H9 (cell line): Measurements from ENCODE around the gene ZFYVE28. TPM values are rescaled to one million over a fixed set of nuclear protein-coding genes. Genes with fewer than 3 reads are reported as not detected.

Experiments used
- DNase-seq: peaks from one replicate; pipeline ENCODE4 v3.0.0-alpha.2; 2017
- H2AFZ ChIP-seq: one replicate; pipeline ENCODE4 v1.6.1; 2013; ENCODE audit warnings: mild to moderate bottlenecking, low read length, control low read depth, moderate library complexity
- H2AK5ac ChIP-seq: 2 replicates; pipeline ENCODE4 v1.6.1; 2013; ENCODE audit warnings: low read length, control low read depth, mixed read lengths; ENCODE audit not compliant: insufficient read length
- H2BK120ac ChIP-seq: one replicate; pipeline ENCODE4 v1.6.1; 2013; ENCODE audit warnings: low read depth, mild to moderate bottlenecking, low read length, control low read depth, inconsistent platforms; ENCODE audit not compliant: poor library complexity, severe bottlenecking
- H2BK12ac ChIP-seq: 2 replicates; pipeline ENCODE4 v1.6.1; 2013; ENCODE audit warnings: low read length, control low read depth, mixed read lengths, low read depth; ENCODE audit not compliant: insufficient read length
- H2BK15ac ChIP-seq: 2 replicates; pipeline ENCODE4 v1.6.1; 2013; ENCODE audit warnings: low read depth, low read length, control low read depth
- H2BK20ac ChIP-seq: one replicate; pipeline ENCODE4 v1.6.1; 2013; ENCODE audit warnings: low read depth, mild to moderate bottlenecking, low read length, control low read depth, inconsistent platforms; ENCODE audit not compliant: poor library complexity, severe bottlenecking
- H2BK5ac ChIP-seq: 2 replicates; pipeline ENCODE4 v1.6.1; 2013; ENCODE audit warnings: low read length, control low read depth, mixed read lengths; ENCODE audit not compliant: insufficient read length
- H3K14ac ChIP-seq: 2 replicates; pipeline ENCODE4 v1.6.1; 2013; ENCODE audit warnings: low read length, control low read depth; ENCODE audit not compliant: insufficient read depth
- H3K18ac ChIP-seq: 2 replicates; pipeline ENCODE4 v1.6.1; 2013; ENCODE audit warnings: low read depth, mild to moderate bottlenecking, mixed read lengths, low read length, control low read depth; ENCODE audit not compliant: insufficient read length
- H3K23ac ChIP-seq: 2 replicates; pipeline ENCODE4 v1.6.1; 2013; ENCODE audit warnings: low read length, control low read depth, mixed read lengths, low read depth; ENCODE audit not compliant: insufficient read length
- H3K23me2 ChIP-seq: 2 replicates; pipeline ENCODE4 v1.6.1; 2013; ENCODE audit warnings: low read depth, mild to moderate bottlenecking, mixed read lengths, low read length, control low read depth; ENCODE audit not compliant: insufficient read length, poor library complexity, severe bottlenecking
- H3K27ac ChIP-seq: 2 replicates; pipeline ENCODE4 v1.5.1; 2013; ENCODE audit warnings: low read length, control low read depth, mixed read lengths, low read depth; ENCODE audit not compliant: insufficient read length
- H3K27me3 ChIP-seq: 2 replicates; pipeline ENCODE4 v1.6.1; 2013; ENCODE audit warnings: low read length, control low read depth, inconsistent platforms; ENCODE audit not compliant: insufficient read depth
- H3K4ac ChIP-seq: 2 replicates; pipeline ENCODE4 v1.6.1; 2013; ENCODE audit warnings: low read depth, mild to moderate bottlenecking, control low read depth, inconsistent platforms, low read length, moderate library complexity
- H3K4me1 ChIP-seq: 2 replicates; pipeline ENCODE4 v1.6.1; 2013; ENCODE audit warnings: low read length, control low read depth, inconsistent platforms; ENCODE audit not compliant: insufficient read depth
- H3K4me2 ChIP-seq: 2 replicates; pipeline ENCODE4 v1.6.1; 2013; ENCODE audit warnings: low read length, control low read depth, mixed read lengths; ENCODE audit not compliant: insufficient read length, insufficient read depth
- H3K56ac ChIP-seq: 2 replicates; pipeline ENCODE4 v1.6.1; 2013; ENCODE audit warnings: low read depth, mild to moderate bottlenecking, mixed read lengths, low read length, control low read depth; ENCODE audit not compliant: insufficient read length
- H3K79me1 ChIP-seq: 2 replicates; pipeline ENCODE4 v1.6.1; 2013; ENCODE audit warnings: low read depth, mild to moderate bottlenecking, moderate library complexity, low read length, control low read depth, inconsistent platforms; ENCODE audit not compliant: insufficient read depth, poor library complexity, severe bottlenecking
- H3K79me2 ChIP-seq: 2 replicates; pipeline ENCODE4 v1.6.1; 2013; ENCODE audit warnings: low read length, control low read depth, inconsistent platforms; ENCODE audit not compliant: insufficient read depth
- H3K9ac ChIP-seq: 2 replicates; pipeline ENCODE4 v1.6.1; 2013; ENCODE audit warnings: low read length, control low read depth, mixed read lengths; ENCODE audit not compliant: insufficient read length; ENCODE audit errors: extremely low read depth
- H3K9me3 ChIP-seq: one replicate; pipeline ENCODE4 v1.6.1; 2013; ENCODE audit warnings: low read depth, low read length, inconsistent platforms; ENCODE audit not compliant: control insufficient read depth
- H3T11ph ChIP-seq: one replicate; pipeline ENCODE4 v1.6.1; 2013; ENCODE audit warnings: mild to moderate bottlenecking, low read length, control low read depth, inconsistent platforms
- H4K20me1 ChIP-seq: one replicate; pipeline ENCODE4 v1.6.1; 2013; ENCODE audit not compliant: control insufficient read depth, insufficient read length, insufficient read depth
- H4K5ac ChIP-seq: 2 replicates; pipeline ENCODE4 v1.6.1; 2013; ENCODE audit warnings: low read depth, mild to moderate bottlenecking, mixed read lengths, low read length, control low read depth; ENCODE audit not compliant: insufficient read length
- H4K8ac ChIP-seq: replicated peaks from 2 replicates; pipeline ENCODE4 v1.6.1; 2013; ENCODE audit warnings: low read length, control low read depth, mixed read lengths, low read depth; ENCODE audit not compliant: insufficient read length
- H4K91ac ChIP-seq: 2 replicates; pipeline ENCODE4 v1.6.1; 2013; ENCODE audit warnings: low read depth, mild to moderate bottlenecking, moderate library complexity, mixed read lengths, low read length, control low read depth; ENCODE audit not compliant: insufficient read length
- H3K27ac Mint-ChIP-seq, 3 experiments: 2 replicates in 2 of 3; 3 replicates in 1 of 3; pipeline ENCODE4 v1.8.0; 2020 to 2021; ENCODE audit warnings: mixed read lengths in 3 of 3, mild to moderate bottlenecking in 1 of 3, moderate library complexity in 1 of 3
- H3K27me3 Mint-ChIP-seq: 2 replicates; pipeline ENCODE4 v1.8.0; 2021; ENCODE audit warnings: low read depth, mild to moderate bottlenecking, moderate library complexity, mixed read lengths
- H3K36me3 Mint-ChIP-seq, 3 experiments: 2 replicates in 2 of 3; 3 replicates in 1 of 3; pipeline ENCODE4 v1.8.0; 2020 to 2021; ENCODE audit warnings: low read depth in 3 of 3, mixed read lengths in 3 of 3; ENCODE audit not compliant: insufficient read depth in 1 of 3
- H3K4me1 Mint-ChIP-seq, 2 experiments: 2 replicates each; pipeline ENCODE4 v1.8.0; 2020; ENCODE audit warnings: mixed read lengths in 2 of 2
- H3K4me3 Mint-ChIP-seq, 2 experiments: 2 replicates in 1 of 2; 3 replicates in 1 of 2; pipeline ENCODE4 v1.8.0; 2020 to 2021; ENCODE audit warnings: mild to moderate bottlenecking in 2 of 2, mixed read lengths in 2 of 2, moderate library complexity in 1 of 2
- H3K9me3 Mint-ChIP-seq, 2 experiments: 2 replicates in 1 of 2; 3 replicates in 1 of 2; pipeline ENCODE4 v1.8.0; 2020; ENCODE audit warnings: mild to moderate bottlenecking in 2 of 2, mixed read lengths in 2 of 2, moderate library complexity in 1 of 2
- WGBS: extraction: QIAGEN DNeasy Blood & Tissue Kit; methylation state at CpG from one replicate; pipeline ENCODE4 v1.1.7; 2013; ENCODE audit warnings: missing lambda C conversion rate, low lambda C conversion rate, mixed read lengths; ENCODE audit not compliant: insufficient read length; ENCODE audit errors: extremely low coverage; 5-methylcytosine and 5-hydroxymethylcytosine counted together
- total RNA-seq: library from RNA; stranded (reverse); gene quantifications from 2 replicates; pipeline ENCODE4 v1.2.1, GENCODE V29; 2021
- TF ChIP-seq, protein P1 (sequence below): fragments of 200-600 bp; sonication (generic); conservative IDR thresholded peaks from 3 replicates; pipeline ENCODE4 v1.8.0; 2021; ENCODE audit warnings: antibody characterized with exemption, mild to moderate bottlenecking

Gene ZFYVE28
- total RNA-seq, 1 experiment from 2014 or later = 0.98 TPM

DNA sequence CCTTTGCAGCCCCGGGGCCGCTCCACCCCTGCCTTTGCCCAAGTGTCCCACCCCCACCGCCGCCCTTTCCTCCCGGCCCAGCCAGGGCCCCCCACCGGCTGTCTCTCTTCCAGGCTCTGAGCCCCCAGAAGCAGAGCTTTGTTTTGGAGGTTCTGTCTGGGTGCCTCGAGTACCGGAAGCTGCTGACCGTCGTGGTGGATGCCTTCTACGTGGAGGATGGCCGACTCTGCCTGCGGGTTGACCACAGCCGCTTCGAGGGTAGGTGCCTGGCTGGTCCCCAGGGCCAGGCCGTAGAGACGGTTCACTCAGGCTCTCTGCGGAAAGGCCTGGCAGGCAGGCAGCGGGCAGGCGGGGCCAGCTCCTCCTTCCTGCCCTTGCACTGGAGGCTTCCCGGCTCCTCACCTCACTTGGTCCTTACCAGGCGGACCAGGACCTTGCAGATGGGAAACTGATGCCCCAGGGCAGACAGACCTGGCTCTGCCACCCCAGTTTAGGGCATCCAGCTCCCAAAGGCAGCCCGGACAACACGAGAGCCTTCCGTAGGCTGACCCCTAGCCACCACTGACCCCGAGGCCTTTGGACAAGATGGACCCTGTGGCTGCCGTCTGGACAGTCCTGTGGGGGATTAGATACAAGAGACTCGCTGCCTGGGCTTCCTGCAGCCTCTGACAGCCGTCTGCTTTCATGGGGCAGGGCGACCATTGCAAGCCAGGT is 18.5 kb upstream of the ZFYVE28 start:
- H3T11ph ChIP-seq = no peak overlapping the region
- no peaks in the 10 kb centered on the region for H3K79me1 ChIP-seq
- Mint-ChIP-seq H3K27me3 (0 out of 2 replicates have a peak, but pooled peaks cover 3% of the 10 kb centered on the region), H3K36me3 (no peaks in the 10 kb centered on the region), H3K27ac (peak overlapping the region in 1 of 3 experiments; percentile 77; a peak in 1 of 7 replicates), H3K4me1 (peaks cover 6 to 9% of the 10 kb centered on the region in 2 experiments), H3K9me3 (no peaks in the 10 kb centered on the region), H3K4me3 (no peak overlapping the region)
- H4K5ac ChIP-seq = no peak overlapping the region
- no peak overlapping the region for H2BK15ac ChIP-seq
- H3K56ac ChIP-seq = no peak overlapping the region
- H3K18ac ChIP-seq = no peak overlapping the region
- TF ChIP-seq, protein P1, sequence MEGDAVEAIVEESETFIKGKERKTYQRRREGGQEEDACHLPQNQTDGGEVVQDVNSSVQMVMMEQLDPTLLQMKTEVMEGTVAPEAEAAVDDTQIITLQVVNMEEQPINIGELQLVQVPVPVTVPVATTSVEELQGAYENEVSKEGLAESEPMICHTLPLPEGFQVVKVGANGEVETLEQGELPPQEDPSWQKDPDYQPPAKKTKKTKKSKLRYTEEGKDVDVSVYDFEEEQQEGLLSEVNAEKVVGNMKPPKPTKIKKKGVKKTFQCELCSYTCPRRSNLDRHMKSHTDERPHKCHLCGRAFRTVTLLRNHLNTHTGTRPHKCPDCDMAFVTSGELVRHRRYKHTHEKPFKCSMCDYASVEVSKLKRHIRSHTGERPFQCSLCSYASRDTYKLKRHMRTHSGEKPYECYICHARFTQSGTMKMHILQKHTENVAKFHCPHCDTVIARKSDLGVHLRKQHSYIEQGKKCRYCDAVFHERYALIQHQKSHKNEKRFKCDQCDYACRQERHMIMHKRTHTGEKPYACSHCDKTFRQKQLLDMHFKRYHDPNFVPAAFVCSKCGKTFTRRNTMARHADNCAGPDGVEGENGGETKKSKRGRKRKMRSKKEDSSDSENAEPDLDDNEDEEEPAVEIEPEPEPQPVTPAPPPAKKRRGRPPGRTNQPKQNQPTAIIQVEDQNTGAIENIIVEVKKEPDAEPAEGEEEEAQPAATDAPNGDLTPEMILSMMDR = no peak
- no peak overlapping the region for H2AK5ac ChIP-seq
- H2BK5ac ChIP-seq = no peak overlapping the region
- no CpG with 5 or more reads among the region's 30 CpGs for WGBS
- no peak overlapping the region for H2BK20ac ChIP-seq
- no peak overlapping the region for H3K4me2 ChIP-seq
- H4K91ac ChIP-seq = no peak overlapping the region
- H4K20me1 ChIP-seq = no peaks in the 10 kb centered on the region
- H3K79me2 ChIP-seq = no peaks in the 10 kb centered on the region
- H3K9ac ChIP-seq = no peak overlapping the region
- no peak overlapping the region for H2BK12ac ChIP-seq
- H3K4ac ChIP-seq = no peak overlapping the region
- no peak for DNase-seq
- H3K14ac ChIP-seq = no peak overlapping the region
- H3K23me2 ChIP-seq = no peaks in the 10 kb centered on the region
- no peak overlapping the region for H2BK120ac ChIP-seq
- no peak overlapping the region for H3K23ac ChIP-seq
- no peaks in the 10 kb centered on the region for H3K27me3 ChIP-seq
- no peaks in the 10 kb centered on the region for H3K4me1 ChIP-seq
- no peak overlapping the region for H3K27ac ChIP-seq
- H3K9me3 ChIP-seq = no peaks in the 10 kb centered on the region
- no peak overlapping the region for H2AFZ ChIP-seq
- H4K8ac ChIP-seq = no peak overlapping the region
